ENCODE measurements around the gene NLE1.

- TF ChIP-seq POLR2A (IDR thresholded peaks at IDR 0.05; ENCODE audit: low read depth, low read length) (no peak), POLR2AphosphoS5 (IDR thresholded peaks at IDR 0.05; ENCODE audit: low read depth, low read length) (no peak)
Observed at GRCh38 chr17:35127751-35128514, 14.2 kb downstream of the NLE1 start.
